H9 (cell line): ENCODE measurements around the gene RASSF7. TPM values are rescaled to one million over a fixed set of nuclear protein-coding genes. Genes with fewer than 3 reads are reported as not detected.

Experiments
- DNase-seq: peaks from one replicate; pipeline ENCODE4 v3.0.0-alpha.2; 2017
- H2AFZ ChIP-seq: one replicate; pipeline ENCODE4 v1.6.1; 2013; ENCODE audit warnings: mild to moderate bottlenecking, low read length, control low read depth, moderate library complexity
- H2AK5ac ChIP-seq: 2 replicates; pipeline ENCODE4 v1.6.1; 2013; ENCODE audit warnings: low read length, control low read depth, mixed read lengths; ENCODE audit not compliant: insufficient read length
- H2BK120ac ChIP-seq: one replicate; pipeline ENCODE4 v1.6.1; 2013; ENCODE audit warnings: low read depth, mild to moderate bottlenecking, low read length, control low read depth, inconsistent platforms; ENCODE audit not compliant: poor library complexity, severe bottlenecking
- H2BK12ac ChIP-seq: 2 replicates; pipeline ENCODE4 v1.6.1; 2013; ENCODE audit warnings: low read length, control low read depth, mixed read lengths, low read depth; ENCODE audit not compliant: insufficient read length
- H2BK15ac ChIP-seq: 2 replicates; pipeline ENCODE4 v1.6.1; 2013; ENCODE audit warnings: low read depth, low read length, control low read depth
- H2BK20ac ChIP-seq: one replicate; pipeline ENCODE4 v1.6.1; 2013; ENCODE audit warnings: low read depth, mild to moderate bottlenecking, low read length, control low read depth, inconsistent platforms; ENCODE audit not compliant: poor library complexity, severe bottlenecking
- H2BK5ac ChIP-seq: 2 replicates; pipeline ENCODE4 v1.6.1; 2013; ENCODE audit warnings: low read length, control low read depth, mixed read lengths; ENCODE audit not compliant: insufficient read length
- H3K14ac ChIP-seq: 2 replicates; pipeline ENCODE4 v1.6.1; 2013; ENCODE audit warnings: low read length, control low read depth; ENCODE audit not compliant: insufficient read depth
- H3K18ac ChIP-seq: 2 replicates; pipeline ENCODE4 v1.6.1; 2013; ENCODE audit warnings: low read depth, mild to moderate bottlenecking, mixed read lengths, low read length, control low read depth; ENCODE audit not compliant: insufficient read length
- H3K23ac ChIP-seq: 2 replicates; pipeline ENCODE4 v1.6.1; 2013; ENCODE audit warnings: low read length, control low read depth, mixed read lengths, low read depth; ENCODE audit not compliant: insufficient read length
- H3K23me2 ChIP-seq: 2 replicates; pipeline ENCODE4 v1.6.1; 2013; ENCODE audit warnings: low read depth, mild to moderate bottlenecking, mixed read lengths, low read length, control low read depth; ENCODE audit not compliant: insufficient read length, poor library complexity, severe bottlenecking
- H3K27ac ChIP-seq: 2 replicates; pipeline ENCODE4 v1.5.1; 2013; ENCODE audit warnings: low read length, control low read depth, mixed read lengths, low read depth; ENCODE audit not compliant: insufficient read length
- H3K27me3 ChIP-seq: 2 replicates; pipeline ENCODE4 v1.6.1; 2013; ENCODE audit warnings: low read length, control low read depth, inconsistent platforms; ENCODE audit not compliant: insufficient read depth
- H3K4ac ChIP-seq: 2 replicates; pipeline ENCODE4 v1.6.1; 2013; ENCODE audit warnings: low read depth, mild to moderate bottlenecking, control low read depth, inconsistent platforms, low read length, moderate library complexity
- H3K4me1 ChIP-seq: 2 replicates; pipeline ENCODE4 v1.6.1; 2013; ENCODE audit warnings: low read length, control low read depth, inconsistent platforms; ENCODE audit not compliant: insufficient read depth
- H3K4me2 ChIP-seq: 2 replicates; pipeline ENCODE4 v1.6.1; 2013; ENCODE audit warnings: low read length, control low read depth, mixed read lengths; ENCODE audit not compliant: insufficient read length, insufficient read depth
- H3K56ac ChIP-seq: 2 replicates; pipeline ENCODE4 v1.6.1; 2013; ENCODE audit warnings: low read depth, mild to moderate bottlenecking, mixed read lengths, low read length, control low read depth; ENCODE audit not compliant: insufficient read length
- H3K79me1 ChIP-seq: 2 replicates; pipeline ENCODE4 v1.6.1; 2013; ENCODE audit warnings: low read depth, mild to moderate bottlenecking, moderate library complexity, low read length, control low read depth, inconsistent platforms; ENCODE audit not compliant: insufficient read depth, poor library complexity, severe bottlenecking
- H3K79me2 ChIP-seq: 2 replicates; pipeline ENCODE4 v1.6.1; 2013; ENCODE audit warnings: low read length, control low read depth, inconsistent platforms; ENCODE audit not compliant: insufficient read depth
- H3K9ac ChIP-seq: 2 replicates; pipeline ENCODE4 v1.6.1; 2013; ENCODE audit warnings: low read length, control low read depth, mixed read lengths; ENCODE audit not compliant: insufficient read length; ENCODE audit errors: extremely low read depth
- H3K9me3 ChIP-seq: one replicate; pipeline ENCODE4 v1.6.1; 2013; ENCODE audit warnings: low read depth, low read length, inconsistent platforms; ENCODE audit not compliant: control insufficient read depth
- H3T11ph ChIP-seq: one replicate; pipeline ENCODE4 v1.6.1; 2013; ENCODE audit warnings: mild to moderate bottlenecking, low read length, control low read depth, inconsistent platforms
- H4K20me1 ChIP-seq: one replicate; pipeline ENCODE4 v1.6.1; 2013; ENCODE audit not compliant: control insufficient read depth, insufficient read length, insufficient read depth
- H4K5ac ChIP-seq: 2 replicates; pipeline ENCODE4 v1.6.1; 2013; ENCODE audit warnings: low read depth, mild to moderate bottlenecking, mixed read lengths, low read length, control low read depth; ENCODE audit not compliant: insufficient read length
- H4K8ac ChIP-seq: replicated peaks from 2 replicates; pipeline ENCODE4 v1.6.1; 2013; ENCODE audit warnings: low read length, control low read depth, mixed read lengths, low read depth; ENCODE audit not compliant: insufficient read length
- H4K91ac ChIP-seq: 2 replicates; pipeline ENCODE4 v1.6.1; 2013; ENCODE audit warnings: low read depth, mild to moderate bottlenecking, moderate library complexity, mixed read lengths, low read length, control low read depth; ENCODE audit not compliant: insufficient read length
- H3K27ac Mint-ChIP-seq, 3 experiments: 2 replicates in 2 of 3; 3 replicates in 1 of 3; pipeline ENCODE4 v1.8.0; 2020 to 2021; ENCODE audit warnings: mixed read lengths in 3 of 3, mild to moderate bottlenecking in 1 of 3, moderate library complexity in 1 of 3
- H3K27me3 Mint-ChIP-seq: 2 replicates; pipeline ENCODE4 v1.8.0; 2021; ENCODE audit warnings: low read depth, mild to moderate bottlenecking, moderate library complexity, mixed read lengths
- H3K36me3 Mint-ChIP-seq, 3 experiments: 2 replicates in 2 of 3; 3 replicates in 1 of 3; pipeline ENCODE4 v1.8.0; 2020 to 2021; ENCODE audit warnings: low read depth in 3 of 3, mixed read lengths in 3 of 3; ENCODE audit not compliant: insufficient read depth in 1 of 3
- H3K4me1 Mint-ChIP-seq, 2 experiments: 2 replicates each; pipeline ENCODE4 v1.8.0; 2020; ENCODE audit warnings: mixed read lengths in 2 of 2
- H3K4me3 Mint-ChIP-seq, 2 experiments: 2 replicates in 1 of 2; 3 replicates in 1 of 2; pipeline ENCODE4 v1.8.0; 2020 to 2021; ENCODE audit warnings: mild to moderate bottlenecking in 2 of 2, mixed read lengths in 2 of 2, moderate library complexity in 1 of 2
- H3K9me3 Mint-ChIP-seq, 2 experiments: 2 replicates in 1 of 2; 3 replicates in 1 of 2; pipeline ENCODE4 v1.8.0; 2020; ENCODE audit warnings: mild to moderate bottlenecking in 2 of 2, mixed read lengths in 2 of 2, moderate library complexity in 1 of 2
- WGBS: extraction: QIAGEN DNeasy Blood & Tissue Kit; methylation state at CpG from one replicate; pipeline ENCODE4 v1.1.7; 2013; ENCODE audit warnings: missing lambda C conversion rate, low lambda C conversion rate, mixed read lengths; ENCODE audit not compliant: insufficient read length; ENCODE audit errors: extremely low coverage; 5-methylcytosine and 5-hydroxymethylcytosine counted together
- total RNA-seq: library from RNA; stranded (reverse); gene quantifications from 2 replicates; pipeline ENCODE4 v1.2.1, GENCODE V29; 2021
- TF ChIP-seq, protein P1 (sequence below): fragments of 200-600 bp; sonication (generic); conservative IDR thresholded peaks from 3 replicates; pipeline ENCODE4 v1.8.0; 2021; ENCODE audit warnings: antibody characterized with exemption, mild to moderate bottlenecking

Gene RASSF7
- total RNA-seq, 1 experiment from 2014 or later, result 26.3 TPM

DNA sequence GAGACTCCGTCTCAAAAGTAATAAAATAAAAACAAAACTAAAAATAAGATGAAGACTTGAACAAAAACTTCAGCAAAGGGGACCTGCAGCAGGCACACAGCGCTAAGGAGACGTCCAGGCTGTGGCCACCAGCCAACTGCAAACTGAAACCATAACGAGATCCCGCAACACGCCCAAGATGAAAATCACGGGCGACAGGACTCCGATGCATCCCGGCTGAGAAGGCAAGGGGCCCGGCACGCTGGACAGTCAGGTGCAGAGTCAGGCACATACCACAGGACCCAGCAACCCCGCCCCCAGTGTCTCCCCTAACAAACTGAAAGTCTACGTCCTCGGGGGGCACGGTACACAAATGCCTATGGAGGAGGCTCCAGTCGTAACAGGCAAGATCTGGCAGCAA lies 34.6 kb upstream of the RASSF7 start:
- peaks cover 0 to 3% (median under 1%) of the 10 kb centered on the region in 3 experiments; a peak in 3 of 7 replicates for H3K36me3 Mint-ChIP-seq
- no peaks in the 10 kb centered on the region for H3K4me1 ChIP-seq
- no peak overlapping the region for H3K27ac ChIP-seq
- no peak overlapping the region for H2BK5ac ChIP-seq
- H3K4ac ChIP-seq, result no peak overlapping the region
- H3K27me3 ChIP-seq, result no peaks in the 10 kb centered on the region
- H3K23me2 ChIP-seq, result no peaks in the 10 kb centered on the region
- H3K14ac ChIP-seq, result no peak overlapping the region
- H2BK20ac ChIP-seq, result no peak overlapping the region
- H3K79me2 ChIP-seq, result no peaks in the 10 kb centered on the region
- H3K56ac ChIP-seq, result no peak overlapping the region
- no peak for DNase-seq
- H3K4me1 Mint-ChIP-seq, result no peaks in the 10 kb centered on the region
- H3K18ac ChIP-seq, result no peak overlapping the region
- no peak overlapping the region for H4K8ac ChIP-seq
- H3T11ph ChIP-seq, result no peak overlapping the region
- H3K9ac ChIP-seq, result no peak overlapping the region
- peaks cover 3% of the 10 kb centered on the region for H3K27me3 Mint-ChIP-seq
- H3K23ac ChIP-seq, result no peak overlapping the region
- no peak overlapping the region for H2BK12ac ChIP-seq
- H2AFZ ChIP-seq, result no peak overlapping the region
- H4K5ac ChIP-seq, result no peak overlapping the region
- H3K4me3 Mint-ChIP-seq, result no peak overlapping the region
- no peaks in the 10 kb centered on the region for H4K20me1 ChIP-seq
- no peak overlapping the region for H2BK15ac ChIP-seq
- H4K91ac ChIP-seq, result no peak overlapping the region
- no peaks in the 10 kb centered on the region for H3K79me1 ChIP-seq
- H3K9me3 ChIP-seq, result no peaks in the 10 kb centered on the region
- H3K27ac Mint-ChIP-seq, result no peak overlapping the region
- no peak overlapping the region for H3K4me2 ChIP-seq
- H3K9me3 Mint-ChIP-seq, result peaks cover 5 to 11% of the 10 kb centered on the region in 2 experiments
- TF ChIP-seq, protein P1, sequence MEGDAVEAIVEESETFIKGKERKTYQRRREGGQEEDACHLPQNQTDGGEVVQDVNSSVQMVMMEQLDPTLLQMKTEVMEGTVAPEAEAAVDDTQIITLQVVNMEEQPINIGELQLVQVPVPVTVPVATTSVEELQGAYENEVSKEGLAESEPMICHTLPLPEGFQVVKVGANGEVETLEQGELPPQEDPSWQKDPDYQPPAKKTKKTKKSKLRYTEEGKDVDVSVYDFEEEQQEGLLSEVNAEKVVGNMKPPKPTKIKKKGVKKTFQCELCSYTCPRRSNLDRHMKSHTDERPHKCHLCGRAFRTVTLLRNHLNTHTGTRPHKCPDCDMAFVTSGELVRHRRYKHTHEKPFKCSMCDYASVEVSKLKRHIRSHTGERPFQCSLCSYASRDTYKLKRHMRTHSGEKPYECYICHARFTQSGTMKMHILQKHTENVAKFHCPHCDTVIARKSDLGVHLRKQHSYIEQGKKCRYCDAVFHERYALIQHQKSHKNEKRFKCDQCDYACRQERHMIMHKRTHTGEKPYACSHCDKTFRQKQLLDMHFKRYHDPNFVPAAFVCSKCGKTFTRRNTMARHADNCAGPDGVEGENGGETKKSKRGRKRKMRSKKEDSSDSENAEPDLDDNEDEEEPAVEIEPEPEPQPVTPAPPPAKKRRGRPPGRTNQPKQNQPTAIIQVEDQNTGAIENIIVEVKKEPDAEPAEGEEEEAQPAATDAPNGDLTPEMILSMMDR, result no peak
- no peak overlapping the region for H2AK5ac ChIP-seq
- no peak overlapping the region for H2BK120ac ChIP-seq
- WGBS, result no CpG with 5 or more reads among the region's 17 CpGs
